Measurements from ENCODE around the gene TIRAP.

Gene TIRAP

GRCh38 chr11:126281666-126282175 lies 1.2 kb upstream of the TIRAP start:
- Histone ChIP-seq H3K27me3 (replicated peaks; ENCODE audit: control insufficient read depth, insufficient read depth, low read length, poor library complexity, severe bottlenecking) (no peaks in the 10 kb centered on the region), H3K36me3 (ENCODE audit: control insufficient read depth, insufficient read depth, low read length) (peaks cover 4% of the 10 kb centered on the region), H3K27ac (ENCODE audit: insufficient read depth, low read length, poor library complexity, severe bottlenecking) (peak overlapping the region; percentile 81), H3K9me3 (ENCODE audit: control insufficient read depth, low read length) (no peaks in the 10 kb centered on the region), H3K4me1 (ENCODE audit: control insufficient read depth, insufficient read depth, low read length, poor library complexity, severe bottlenecking) (peaks cover 16% of the 10 kb centered on the region), H3K4me3 (ENCODE audit: insufficient read depth, low read depth, low read length, poor library complexity, severe bottlenecking) (no peak overlapping the region)
- DNase-seq: no peak

- Histone ChIP-seq H3K4me1 (ENCODE audit: control insufficient read depth, insufficient read depth, low read length, poor library complexity, severe bottlenecking) (peaks cover 16% of the 10 kb centered on the region), H3K27me3 (replicated peaks; ENCODE audit: control insufficient read depth, insufficient read depth, low read length, poor library complexity, severe bottlenecking) (no peaks in the 10 kb centered on the region), H3K36me3 (ENCODE audit: control insufficient read depth, insufficient read depth, low read length) (no peaks in the 10 kb centered on the region), H3K9me3 (ENCODE audit: control insufficient read depth, low read length) (no peaks in the 10 kb centered on the region), H3K27ac (ENCODE audit: insufficient read depth, low read length, poor library complexity, severe bottlenecking) (peak overlapping the region; percentile 81), H3K4me3 (ENCODE audit: insufficient read depth, low read depth, low read length, poor library complexity, severe bottlenecking) (peak overlapping the region; percentile 71)
- DNase-seq: peak in 1 of 3 donors; percentile 16
These were observed 545 bp upstream of the TIRAP start for GRCh38 chr11:126282361-126282735.

DNA sequence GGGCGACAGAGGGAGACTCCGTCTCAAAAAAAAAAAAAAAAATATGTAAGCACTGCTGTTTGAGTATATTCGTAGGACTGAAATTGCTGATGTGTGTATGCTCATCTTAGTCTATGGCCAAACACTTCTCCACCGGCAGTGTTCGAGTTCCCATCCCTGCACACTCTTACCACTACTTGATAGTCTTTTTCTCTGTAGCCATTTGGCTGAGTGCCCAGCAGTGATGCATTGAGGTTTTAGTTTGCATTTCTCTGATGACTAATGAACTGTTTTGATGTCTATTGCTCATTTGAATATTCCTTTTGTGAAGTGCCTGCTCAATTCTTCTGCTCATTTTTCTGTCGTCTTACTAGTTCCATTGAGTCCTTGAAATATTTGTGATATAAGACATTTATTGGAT lies 1.9 kb downstream of the TIRAP start:
- no peaks in the 10 kb centered on the region for H3K9me3 ChIP-seq (ENCODE audit: control insufficient read depth, low read length)
- H3K27ac ChIP-seq (ENCODE audit: insufficient read depth, low read length, poor library complexity, severe bottlenecking): no peak overlapping the region
- DNase-seq: peak; percentile 67 to 75 (median 68)
- no peaks in the 10 kb centered on the region for H3K36me3 ChIP-seq (ENCODE audit: control insufficient read depth, insufficient read depth, low read length)
- no peaks in the 10 kb centered on the region for H3K27me3 ChIP-seq (replicated peaks; ENCODE audit: control insufficient read depth, insufficient read depth, low read length, poor library complexity, severe bottlenecking)
- H3K4me3 ChIP-seq (ENCODE audit: insufficient read depth, low read depth, low read length, poor library complexity, severe bottlenecking): no peak overlapping the region
- H3K4me1 ChIP-seq (ENCODE audit: control insufficient read depth, insufficient read depth, low read length, poor library complexity, severe bottlenecking): peaks cover 16% of the 10 kb centered on the region

DNA sequence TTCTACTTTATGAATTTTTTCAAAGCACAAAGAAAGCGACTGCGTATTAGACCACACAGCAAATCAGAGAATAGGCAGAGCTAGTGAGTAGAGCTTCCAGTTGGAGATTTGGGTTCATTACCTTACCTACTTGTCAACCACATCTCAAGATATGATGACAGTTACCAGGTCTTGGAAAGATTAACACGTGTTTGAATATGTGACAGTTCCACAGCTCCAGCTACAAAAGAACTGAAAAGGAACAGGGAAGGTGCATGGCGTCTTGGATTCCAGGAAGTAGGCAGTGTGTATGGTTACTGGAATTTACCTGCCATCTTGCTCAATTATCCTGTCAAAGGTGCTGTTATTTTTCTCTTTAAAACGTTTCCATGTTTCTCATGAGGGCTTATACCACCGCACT lies 5.3 kb downstream of the TIRAP start:
- no peaks in the 10 kb centered on the region for H3K27me3 ChIP-seq (replicated peaks; ENCODE audit: control insufficient read depth, insufficient read depth, low read length, poor library complexity, severe bottlenecking)
- no peaks in the 10 kb centered on the region for H3K9me3 ChIP-seq (ENCODE audit: control insufficient read depth, low read length)
- H3K36me3 ChIP-seq (ENCODE audit: control insufficient read depth, insufficient read depth, low read length): peaks cover 27% of the 10 kb centered on the region
- H3K4me1 ChIP-seq (ENCODE audit: control insufficient read depth, insufficient read depth, low read length, poor library complexity, severe bottlenecking): peaks cover 12% of the 10 kb centered on the region
- DNase-seq: no peak
- H3K4me3 ChIP-seq (ENCODE audit: insufficient read depth, low read depth, low read length, poor library complexity, severe bottlenecking): no peak overlapping the region
- no peak overlapping the region for H3K27ac ChIP-seq (ENCODE audit: insufficient read depth, low read length, poor library complexity, severe bottlenecking)

DNA sequence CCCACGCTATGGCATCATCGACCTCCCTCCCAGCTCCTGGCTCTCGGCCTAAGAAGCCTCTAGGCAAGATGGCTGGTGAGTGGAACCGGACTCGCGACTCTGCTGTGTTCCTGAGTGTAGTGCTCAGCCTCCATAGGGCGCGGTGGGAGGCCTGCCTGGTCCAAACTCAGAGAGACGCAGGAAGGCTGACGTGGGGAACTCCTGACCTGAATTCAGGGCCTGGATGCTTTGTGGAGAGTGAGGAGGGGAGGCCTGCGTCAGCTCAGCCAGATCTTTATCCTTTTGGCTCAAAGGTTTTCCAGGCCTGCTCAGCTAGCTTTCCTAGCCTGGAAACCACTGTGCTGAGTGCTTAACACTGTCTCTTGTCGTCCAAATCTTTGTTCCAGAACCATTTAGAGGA lies 8.0 kb downstream of the TIRAP start:
- Histone ChIP-seq H3K4me1 (ENCODE audit: control insufficient read depth, insufficient read depth, low read length, poor library complexity, severe bottlenecking) (no peaks in the 10 kb centered on the region), H3K9me3 (ENCODE audit: control insufficient read depth, low read length) (no peaks in the 10 kb centered on the region), H3K4me3 (ENCODE audit: insufficient read depth, low read depth, low read length, poor library complexity, severe bottlenecking) (no peak overlapping the region), H3K36me3 (ENCODE audit: control insufficient read depth, insufficient read depth, low read length) (peaks cover 40% of the 10 kb centered on the region), H3K27me3 (replicated peaks; ENCODE audit: control insufficient read depth, insufficient read depth, low read length, poor library complexity, severe bottlenecking) (no peaks in the 10 kb centered on the region), H3K27ac (ENCODE audit: insufficient read depth, low read length, poor library complexity, severe bottlenecking) (no peak overlapping the region)
- DNase-seq: no peak

DNA sequence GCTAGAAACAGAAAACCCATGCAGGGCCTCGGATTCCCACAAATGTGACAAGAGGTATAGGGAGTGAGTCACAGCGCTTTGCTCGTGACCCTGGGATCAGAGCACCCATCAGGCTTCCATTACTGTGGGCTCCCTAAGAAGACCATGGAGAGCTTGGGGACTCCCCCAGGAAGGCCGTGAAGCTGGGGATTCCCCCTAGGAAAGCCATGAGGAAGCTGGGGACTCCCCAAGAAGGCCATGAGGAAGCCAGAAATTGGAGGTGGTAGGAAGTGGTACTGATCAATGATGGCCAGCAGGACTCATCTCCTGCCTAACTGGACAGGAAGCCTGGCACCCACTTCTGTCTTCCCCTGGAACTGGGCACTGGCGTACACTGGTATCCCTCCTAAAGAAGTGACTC lies 10.8 kb downstream of the TIRAP start:
- DNase-seq: no peak
- no peak overlapping the region for H3K4me3 ChIP-seq (ENCODE audit: insufficient read depth, low read depth, low read length, poor library complexity, severe bottlenecking)
- H3K27me3 ChIP-seq (replicated peaks; ENCODE audit: control insufficient read depth, insufficient read depth, low read length, poor library complexity, severe bottlenecking): no peaks in the 10 kb centered on the region
- H3K27ac ChIP-seq (ENCODE audit: insufficient read depth, low read length, poor library complexity, severe bottlenecking): no peak overlapping the region
- peaks cover 40% of the 10 kb centered on the region for H3K36me3 ChIP-seq (ENCODE audit: control insufficient read depth, insufficient read depth, low read length)
- H3K4me1 ChIP-seq (ENCODE audit: control insufficient read depth, insufficient read depth, low read length, poor library complexity, severe bottlenecking): no peaks in the 10 kb centered on the region
- H3K9me3 ChIP-seq (ENCODE audit: control insufficient read depth, low read length): no peaks in the 10 kb centered on the region

DNA sequence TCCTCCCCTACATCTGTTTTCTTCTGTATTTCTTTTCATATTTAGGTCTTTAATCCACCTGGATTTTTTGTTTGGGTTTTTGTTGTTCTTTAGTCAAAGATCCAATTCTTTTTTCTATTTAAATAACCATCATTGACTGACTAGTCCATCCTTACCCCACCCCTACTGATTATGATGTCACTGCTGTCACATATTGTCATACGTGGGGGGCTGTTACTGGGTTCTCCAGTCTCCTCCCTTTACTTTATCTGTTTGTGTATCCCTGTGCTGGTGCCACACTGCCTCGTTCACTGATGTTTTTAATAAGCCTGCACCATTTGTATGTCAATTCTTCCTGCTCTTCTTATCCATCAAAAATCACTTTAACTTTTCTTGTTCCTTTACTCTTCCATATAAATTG lies 14.1 kb downstream of the TIRAP start:
- Histone ChIP-seq H3K4me1 (ENCODE audit: control insufficient read depth, insufficient read depth, low read length, poor library complexity, severe bottlenecking) (no peaks in the 10 kb centered on the region), H3K4me3 (ENCODE audit: insufficient read depth, low read depth, low read length, poor library complexity, severe bottlenecking) (no peak overlapping the region), H3K27ac (ENCODE audit: insufficient read depth, low read length, poor library complexity, severe bottlenecking) (no peak overlapping the region), H3K27me3 (replicated peaks; ENCODE audit: control insufficient read depth, insufficient read depth, low read length, poor library complexity, severe bottlenecking) (no peaks in the 10 kb centered on the region), H3K9me3 (ENCODE audit: control insufficient read depth, low read length) (no peaks in the 10 kb centered on the region), H3K36me3 (ENCODE audit: control insufficient read depth, insufficient read depth, low read length) (peaks cover 22% of the 10 kb centered on the region)
- no peak for DNase-seq

- Histone ChIP-seq H3K4me3 (ENCODE audit: insufficient read depth, low read depth, low read length, poor library complexity, severe bottlenecking) (peak within 1 kb of the TSS; percentile 94), H3K27ac (ENCODE audit: insufficient read depth, low read length, poor library complexity, severe bottlenecking) (peak within 1 kb of the TSS; percentile 93), H3K36me3 (ENCODE audit: control insufficient read depth, insufficient read depth, low read length) (no peaks in the 10 kb centered on the region), H3K9me3 (ENCODE audit: control insufficient read depth, low read length) (no peaks in the 10 kb centered on the region), H3K27me3 (replicated peaks; ENCODE audit: control insufficient read depth, insufficient read depth, low read length, poor library complexity, severe bottlenecking) (no peaks in the 10 kb centered on the region), H3K4me1 (ENCODE audit: control insufficient read depth, insufficient read depth, low read length, poor library complexity, severe bottlenecking) (peaks cover 5% of the 10 kb centered on the region)
- peak; percentile 75 to 79 (median 79) for DNase-seq
These were observed 20.9 kb downstream of the TIRAP start, which contains the start of gene DCPS for GRCh38 chr11:126303623-126304456. DCPS (plus strand) TSS chr11:126304060; CDS start chr11:126304081, 21 bp downstream.

DNA sequence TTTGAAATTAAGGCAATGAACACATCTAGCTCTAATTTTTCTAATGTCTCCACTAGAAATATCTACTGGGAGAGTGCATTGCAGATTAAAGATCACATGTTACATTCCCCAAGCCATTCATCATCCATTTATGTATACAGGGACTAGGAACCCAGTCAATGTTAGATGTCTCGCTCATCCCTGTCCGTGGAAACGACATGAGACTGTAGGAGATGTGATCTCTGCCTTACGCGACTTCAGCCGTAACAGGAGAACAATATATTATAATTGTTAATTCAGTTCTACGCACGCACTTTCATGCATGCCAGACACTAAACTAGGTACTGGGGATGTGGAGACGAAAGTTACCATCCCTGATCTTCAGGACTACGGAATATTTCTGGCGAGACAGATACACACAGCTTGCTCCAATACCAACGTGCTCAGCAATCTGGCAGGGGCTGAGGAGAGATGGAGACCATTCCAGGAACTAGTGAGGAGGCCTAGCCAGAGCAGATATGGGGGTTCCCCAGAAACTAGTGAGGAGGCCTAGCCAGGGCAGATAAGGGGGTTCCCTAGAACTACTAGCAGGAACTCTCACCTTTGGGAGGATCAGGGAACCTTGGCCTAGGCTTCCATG lies 21.7 kb downstream of the TIRAP start:
- Histone ChIP-seq H3K36me3 (ENCODE audit: control insufficient read depth, insufficient read depth, low read length) (peaks cover 1% of the 10 kb centered on the region), H3K27me3 (replicated peaks; ENCODE audit: control insufficient read depth, insufficient read depth, low read length, poor library complexity, severe bottlenecking) (no peaks in the 10 kb centered on the region), H3K27ac (ENCODE audit: insufficient read depth, low read length, poor library complexity, severe bottlenecking) (peak overlapping the region; percentile 93), H3K4me3 (ENCODE audit: insufficient read depth, low read depth, low read length, poor library complexity, severe bottlenecking) (peak overlapping the region; percentile 94), H3K4me1 (ENCODE audit: control insufficient read depth, insufficient read depth, low read length, poor library complexity, severe bottlenecking) (peaks cover 5% of the 10 kb centered on the region), H3K9me3 (ENCODE audit: control insufficient read depth, low read length) (no peaks in the 10 kb centered on the region)
- no peak for DNase-seq

GRCh38 chr11:126305699-126306098 lies 22.8 kb downstream of the TIRAP start:
- Histone ChIP-seq H3K27ac (ENCODE audit: insufficient read depth, low read length, poor library complexity, severe bottlenecking) (no peak overlapping the region), H3K36me3 (ENCODE audit: control insufficient read depth, insufficient read depth, low read length) (peaks cover 6% of the 10 kb centered on the region), H3K4me1 (ENCODE audit: control insufficient read depth, insufficient read depth, low read length, poor library complexity, severe bottlenecking) (peaks cover 5% of the 10 kb centered on the region), H3K9me3 (ENCODE audit: control insufficient read depth, low read length) (no peaks in the 10 kb centered on the region), H3K4me3 (ENCODE audit: insufficient read depth, low read depth, low read length, poor library complexity, severe bottlenecking) (no peak overlapping the region), H3K27me3 (replicated peaks; ENCODE audit: control insufficient read depth, insufficient read depth, low read length, poor library complexity, severe bottlenecking) (no peaks in the 10 kb centered on the region)
- DNase-seq: no peak
